ENCODE results near the gene SNCG.
"Not testable (repeated sequence)": the region's sequence is repeated elsewhere in the genome, so short reads cannot be mapped to it uniquely, and the experiment has no call there.

SNCG gene

DNA sequence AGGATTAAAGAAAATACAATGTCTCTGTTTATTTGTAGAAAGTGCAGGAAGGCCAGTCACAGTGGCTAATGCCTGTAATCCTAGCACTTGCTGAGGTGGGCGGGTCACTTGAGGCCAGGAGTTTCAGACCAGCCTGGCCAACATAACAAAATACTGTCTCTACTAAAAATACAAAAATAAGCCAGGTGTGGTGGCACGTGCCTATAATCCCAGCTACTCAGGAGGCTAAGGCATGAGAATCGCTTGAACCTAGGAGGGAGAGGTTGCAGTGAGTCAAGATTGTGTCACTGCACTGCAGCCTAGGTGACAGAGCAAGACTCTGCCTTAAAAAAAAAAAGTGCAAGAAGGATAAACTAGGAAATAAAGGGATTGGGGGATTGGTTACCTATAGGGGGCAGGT is 20.1 kb downstream of the SNCG start:
- H3K36me3 ChIP-seq (ENCODE audit: control insufficient read depth, insufficient read depth, low read length); H3K27ac ChIP-seq (ENCODE audit: insufficient read depth, low read length, poor library complexity, severe bottlenecking); DNase-seq; H3K27me3 ChIP-seq (replicated peaks; ENCODE audit: control insufficient read depth, insufficient read depth, low read length, poor library complexity, severe bottlenecking); H3K4me3 ChIP-seq (ENCODE audit: insufficient read depth, low read depth, low read length, poor library complexity, severe bottlenecking); H3K9me3 ChIP-seq (ENCODE audit: control insufficient read depth, low read length); H3K4me1 ChIP-seq (ENCODE audit: control insufficient read depth, insufficient read depth, low read length, poor library complexity, severe bottlenecking): not testable (repeated sequence)

DNA sequence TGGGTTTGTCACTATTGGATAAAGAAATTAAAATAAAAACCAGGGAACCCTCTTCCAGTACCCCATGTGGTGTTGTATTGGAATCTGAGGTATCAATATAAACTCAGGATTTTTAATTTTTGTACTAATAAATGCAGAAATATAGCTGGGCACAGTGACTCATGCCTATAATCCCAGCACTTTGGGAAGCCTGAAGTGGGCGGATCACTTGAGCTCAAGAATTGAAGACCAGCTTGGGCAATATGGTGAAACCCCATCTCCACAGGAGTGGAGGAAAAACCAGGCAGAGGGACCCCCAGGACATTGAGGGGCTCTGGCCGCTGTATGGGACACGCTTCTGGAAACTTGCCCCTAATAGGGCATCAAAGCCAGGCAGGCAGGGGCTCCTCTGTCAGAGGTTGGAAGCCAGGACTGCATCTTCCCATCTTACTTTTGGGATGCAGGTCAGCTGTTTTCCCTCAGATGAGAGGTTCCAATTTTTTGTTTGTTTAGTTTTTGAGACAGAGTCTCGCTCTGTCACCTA is 21.0 kb downstream of the SNCG start:
- no peak overlapping the region for H3K27ac ChIP-seq (ENCODE audit: insufficient read depth, low read length, poor library complexity, severe bottlenecking)
- H3K36me3 ChIP-seq (ENCODE audit: control insufficient read depth, insufficient read depth, low read length) = no peaks in the 10 kb centered on the region
- H3K4me1 ChIP-seq (ENCODE audit: control insufficient read depth, insufficient read depth, low read length, poor library complexity, severe bottlenecking) = no peaks in the 10 kb centered on the region
- H3K4me3 ChIP-seq (ENCODE audit: insufficient read depth, low read depth, low read length, poor library complexity, severe bottlenecking) = no peak overlapping the region
- no peak for DNase-seq
- no peaks in the 10 kb centered on the region for H3K9me3 ChIP-seq (ENCODE audit: control insufficient read depth, low read length)
- H3K27me3 ChIP-seq (replicated peaks; ENCODE audit: control insufficient read depth, insufficient read depth, low read length, poor library complexity, severe bottlenecking) = no peaks in the 10 kb centered on the region

DNA sequence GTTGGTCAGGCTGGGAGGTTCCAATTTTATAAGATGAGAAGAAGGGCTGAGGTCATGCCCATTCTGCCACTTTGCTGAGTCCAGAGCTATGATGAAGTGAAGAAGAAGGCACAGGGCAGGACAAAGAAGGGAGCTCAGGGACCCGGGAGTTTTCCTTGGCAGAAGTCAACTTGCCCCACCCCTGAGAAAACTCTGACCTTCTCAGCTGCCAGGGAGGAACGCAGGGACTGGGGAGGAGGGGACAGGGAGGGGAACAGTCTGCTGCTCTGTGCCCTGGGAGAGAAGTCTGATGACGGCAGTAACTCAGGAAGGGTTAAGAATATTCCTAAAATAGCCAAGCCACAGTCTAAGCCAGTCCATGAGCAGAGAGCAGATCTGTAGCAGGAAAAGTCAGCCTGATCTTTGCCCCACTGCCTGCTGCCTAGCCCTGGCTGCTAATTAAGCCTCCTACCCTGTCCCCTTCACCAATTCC is 21.6 kb downstream of the SNCG start:
- Histone ChIP-seq H3K4me1 (ENCODE audit: control insufficient read depth, insufficient read depth, low read length, poor library complexity, severe bottlenecking) (no peaks in the 10 kb centered on the region), H3K27ac (ENCODE audit: insufficient read depth, low read length, poor library complexity, severe bottlenecking) (no peak overlapping the region), H3K4me3 (ENCODE audit: insufficient read depth, low read depth, low read length, poor library complexity, severe bottlenecking) (no peak overlapping the region), H3K36me3 (ENCODE audit: control insufficient read depth, insufficient read depth, low read length) (no peaks in the 10 kb centered on the region), H3K27me3 (replicated peaks; ENCODE audit: control insufficient read depth, insufficient read depth, low read length, poor library complexity, severe bottlenecking) (no peaks in the 10 kb centered on the region), H3K9me3 (ENCODE audit: control insufficient read depth, low read length) (no peaks in the 10 kb centered on the region)
- DNase-seq = no peak

DNA sequence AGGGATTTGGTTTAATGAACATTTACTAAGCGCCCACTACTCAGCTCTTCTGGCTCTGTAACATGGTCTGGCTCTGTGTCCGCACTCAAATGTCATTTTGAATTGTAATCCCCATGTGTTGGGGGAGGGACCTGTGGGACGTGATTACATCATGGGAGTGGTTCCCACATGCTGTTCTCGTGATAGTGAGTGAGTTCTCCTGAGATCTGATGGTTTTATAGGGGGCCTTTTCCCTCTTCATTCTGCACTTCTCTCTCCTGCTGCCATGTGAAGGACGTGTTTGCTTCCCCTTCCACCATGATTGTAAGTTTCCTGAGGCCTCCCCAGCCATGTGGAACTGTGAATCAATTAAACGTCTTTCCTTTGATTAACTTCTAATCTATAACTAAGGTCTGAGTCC is 22.6 kb downstream of the SNCG start:
- H3K36me3 ChIP-seq (ENCODE audit: control insufficient read depth, insufficient read depth, low read length) = not testable (repeated sequence)

DNA sequence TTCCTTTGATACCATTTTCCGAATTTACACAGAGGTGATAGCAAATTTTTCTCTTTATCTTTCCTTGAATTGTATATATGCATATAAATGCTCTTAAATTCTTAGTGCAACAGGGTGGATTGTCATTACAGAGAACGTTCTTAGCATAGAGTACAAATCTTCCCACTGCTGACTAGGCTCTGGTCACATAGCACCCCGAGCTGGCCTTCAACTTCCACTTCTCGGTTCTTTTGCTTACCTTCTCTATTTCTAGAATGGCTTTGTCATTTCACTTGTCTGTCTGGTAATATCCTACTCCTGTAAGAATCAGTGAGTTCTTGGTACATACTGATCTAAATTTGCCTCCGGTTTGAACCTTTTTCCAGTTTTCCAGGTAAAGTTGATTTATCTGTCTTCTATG is 23.3 kb downstream of the SNCG start:
- Histone ChIP-seq H3K27ac (ENCODE audit: insufficient read depth, low read length, poor library complexity, severe bottlenecking) (no peak overlapping the region), H3K4me3 (ENCODE audit: insufficient read depth, low read depth, low read length, poor library complexity, severe bottlenecking) (no peak overlapping the region), H3K9me3 (ENCODE audit: control insufficient read depth, low read length) (no peaks in the 10 kb centered on the region), H3K36me3 (ENCODE audit: control insufficient read depth, insufficient read depth, low read length) (no peaks in the 10 kb centered on the region), H3K27me3 (replicated peaks; ENCODE audit: control insufficient read depth, insufficient read depth, low read length, poor library complexity, severe bottlenecking) (no peaks in the 10 kb centered on the region), H3K4me1 (ENCODE audit: control insufficient read depth, insufficient read depth, low read length, poor library complexity, severe bottlenecking) (no peaks in the 10 kb centered on the region)
- no peak for DNase-seq

More for the DNA sequence above, 22.6 kb downstream of the SNCG start:
- H3K9me3 ChIP-seq (ENCODE audit: control insufficient read depth, low read length); DNase-seq; H3K4me3 ChIP-seq (ENCODE audit: insufficient read depth, low read depth, low read length, poor library complexity, severe bottlenecking); H3K27ac ChIP-seq (ENCODE audit: insufficient read depth, low read length, poor library complexity, severe bottlenecking); H3K4me1 ChIP-seq (ENCODE audit: control insufficient read depth, insufficient read depth, low read length, poor library complexity, severe bottlenecking); H3K27me3 ChIP-seq (replicated peaks; ENCODE audit: control insufficient read depth, insufficient read depth, low read length, poor library complexity, severe bottlenecking): not testable (repeated sequence)

DNA sequence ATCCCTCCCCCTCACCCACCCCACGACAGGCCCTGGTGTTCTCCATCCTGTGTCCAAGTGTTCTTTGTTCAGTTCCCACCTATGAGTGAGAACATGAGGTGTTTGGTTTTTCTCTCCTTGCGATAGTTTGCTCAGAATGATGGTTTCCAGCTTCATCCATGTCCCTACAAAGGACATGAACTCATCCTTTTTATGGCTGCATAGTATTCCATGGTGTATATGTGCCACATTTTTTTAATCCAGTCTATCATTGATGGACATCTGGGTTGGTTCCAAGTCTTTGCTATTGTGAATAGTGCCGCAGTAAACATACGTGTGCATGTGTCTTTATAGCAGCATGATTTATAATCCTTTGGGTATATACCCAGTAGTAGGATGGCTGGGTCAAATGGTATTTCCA is 26.1 kb downstream of the SNCG start:
- H3K27me3 ChIP-seq (replicated peaks; ENCODE audit: control insufficient read depth, insufficient read depth, low read length, poor library complexity, severe bottlenecking); H3K9me3 ChIP-seq (ENCODE audit: control insufficient read depth, low read length); H3K36me3 ChIP-seq (ENCODE audit: control insufficient read depth, insufficient read depth, low read length); H3K4me3 ChIP-seq (ENCODE audit: insufficient read depth, low read depth, low read length, poor library complexity, severe bottlenecking); H3K4me1 ChIP-seq (ENCODE audit: control insufficient read depth, insufficient read depth, low read length, poor library complexity, severe bottlenecking); H3K27ac ChIP-seq (ENCODE audit: insufficient read depth, low read length, poor library complexity, severe bottlenecking); DNase-seq: not testable (repeated sequence)

DNA sequence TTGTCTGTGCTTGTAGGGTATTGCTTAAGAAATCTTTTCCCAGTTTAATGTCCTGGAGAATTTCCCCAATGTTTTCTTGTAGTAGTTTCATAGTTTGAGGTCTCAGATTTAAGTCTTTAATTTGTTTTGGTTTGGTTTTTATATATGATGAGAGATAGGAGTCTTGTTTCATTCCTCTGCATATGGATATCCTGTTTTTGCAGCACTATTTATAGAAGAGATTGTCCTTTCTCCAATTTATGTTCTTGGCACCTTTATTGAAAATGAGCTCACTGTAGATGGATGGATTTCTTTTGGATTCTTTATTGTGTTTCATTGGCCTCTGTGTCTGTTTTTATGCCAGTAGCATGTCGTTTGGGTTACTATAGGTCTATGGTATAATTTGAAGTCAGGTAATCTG is 30.1 kb downstream of the SNCG start:
- H3K4me3 ChIP-seq (ENCODE audit: insufficient read depth, low read depth, low read length, poor library complexity, severe bottlenecking) = no peak overlapping the region
- no peaks in the 10 kb centered on the region for H3K27me3 ChIP-seq (replicated peaks; ENCODE audit: control insufficient read depth, insufficient read depth, low read length, poor library complexity, severe bottlenecking)
- no peaks in the 10 kb centered on the region for H3K4me1 ChIP-seq (ENCODE audit: control insufficient read depth, insufficient read depth, low read length, poor library complexity, severe bottlenecking)
- H3K27ac ChIP-seq (ENCODE audit: insufficient read depth, low read length, poor library complexity, severe bottlenecking) = no peak overlapping the region
- no peaks in the 10 kb centered on the region for H3K9me3 ChIP-seq (ENCODE audit: control insufficient read depth, low read length)
- no peak for DNase-seq
- H3K36me3 ChIP-seq (ENCODE audit: control insufficient read depth, insufficient read depth, low read length) = no peaks in the 10 kb centered on the region

DNA sequence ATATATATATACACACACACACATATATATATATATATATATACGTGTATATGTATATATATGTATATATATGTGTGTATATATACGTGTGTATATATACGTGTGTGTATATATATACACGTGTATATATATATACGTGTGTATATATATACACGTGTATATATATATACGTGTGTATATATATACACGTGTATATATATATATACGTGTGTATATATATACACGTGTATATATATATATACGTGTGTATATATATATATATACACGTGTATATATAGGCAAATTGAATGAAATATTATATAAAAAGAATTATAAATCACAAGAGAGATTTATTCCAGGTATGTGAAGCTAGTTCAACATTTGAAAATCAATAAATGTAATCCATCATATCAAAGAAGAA is 33.0 kb downstream of the SNCG start:
- not testable (repeated sequence) for H3K36me3 ChIP-seq (ENCODE audit: control insufficient read depth, insufficient read depth, low read length); DNase-seq; H3K4me1 ChIP-seq (ENCODE audit: control insufficient read depth, insufficient read depth, low read length, poor library complexity, severe bottlenecking); H3K9me3 ChIP-seq (ENCODE audit: control insufficient read depth, low read length); H3K27me3 ChIP-seq (replicated peaks; ENCODE audit: control insufficient read depth, insufficient read depth, low read length, poor library complexity, severe bottlenecking); H3K4me3 ChIP-seq (ENCODE audit: insufficient read depth, low read depth, low read length, poor library complexity, severe bottlenecking); H3K27ac ChIP-seq (ENCODE audit: insufficient read depth, low read length, poor library complexity, severe bottlenecking)

DNA sequence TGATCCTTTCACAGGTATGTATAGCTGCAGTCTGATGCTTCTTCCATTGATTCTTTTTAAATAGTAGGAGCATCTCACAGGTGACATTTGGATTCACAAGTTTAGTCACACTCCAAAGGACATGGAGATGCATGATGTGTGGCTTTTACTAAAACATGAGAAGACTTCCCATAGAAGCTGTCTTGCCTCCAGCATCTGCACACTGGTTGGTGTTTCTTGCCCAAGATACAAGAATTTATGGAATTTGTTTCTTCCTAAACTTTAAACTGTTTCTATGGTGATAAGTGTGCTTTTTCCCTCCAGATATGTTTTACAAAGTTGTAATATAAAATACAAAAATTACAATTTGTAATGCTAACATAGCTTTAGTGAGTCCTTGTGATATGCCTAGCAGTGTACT is 34.1 kb downstream of the SNCG start:
- Histone ChIP-seq H3K27me3 (replicated peaks; ENCODE audit: control insufficient read depth, insufficient read depth, low read length, poor library complexity, severe bottlenecking) (no peaks in the 10 kb centered on the region), H3K4me3 (ENCODE audit: insufficient read depth, low read depth, low read length, poor library complexity, severe bottlenecking) (no peak overlapping the region), H3K36me3 (ENCODE audit: control insufficient read depth, insufficient read depth, low read length) (no peaks in the 10 kb centered on the region), H3K9me3 (ENCODE audit: control insufficient read depth, low read length) (no peaks in the 10 kb centered on the region), H3K4me1 (ENCODE audit: control insufficient read depth, insufficient read depth, low read length, poor library complexity, severe bottlenecking) (no peaks in the 10 kb centered on the region), H3K27ac (ENCODE audit: insufficient read depth, low read length, poor library complexity, severe bottlenecking) (no peak overlapping the region)
- DNase-seq = no peak

DNA sequence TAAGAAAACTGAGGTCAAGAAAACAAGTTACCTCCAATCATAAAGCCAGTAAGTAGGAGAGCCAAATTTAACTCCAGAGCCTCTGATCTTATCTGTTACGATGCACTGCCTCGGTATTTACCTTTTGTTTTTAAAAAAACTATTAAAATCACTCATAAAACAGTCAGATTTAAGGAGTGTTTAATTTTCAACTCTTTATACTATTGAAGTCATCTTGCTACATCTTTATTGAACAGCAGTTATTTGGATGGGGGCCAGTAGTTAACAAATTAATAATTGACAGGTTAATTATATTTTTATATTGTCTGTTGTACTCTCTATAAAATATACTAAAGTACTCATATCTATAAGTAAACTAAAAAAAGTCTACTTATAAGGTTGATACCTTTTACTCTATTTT is 34.5 kb downstream of the SNCG start:
- Histone ChIP-seq H3K27me3 (replicated peaks; ENCODE audit: control insufficient read depth, insufficient read depth, low read length, poor library complexity, severe bottlenecking) (no peaks in the 10 kb centered on the region), H3K4me3 (ENCODE audit: insufficient read depth, low read depth, low read length, poor library complexity, severe bottlenecking) (no peak overlapping the region), H3K9me3 (ENCODE audit: control insufficient read depth, low read length) (no peaks in the 10 kb centered on the region), H3K36me3 (ENCODE audit: control insufficient read depth, insufficient read depth, low read length) (no peaks in the 10 kb centered on the region), H3K27ac (ENCODE audit: insufficient read depth, low read length, poor library complexity, severe bottlenecking) (no peak overlapping the region), H3K4me1 (ENCODE audit: control insufficient read depth, insufficient read depth, low read length, poor library complexity, severe bottlenecking) (no peaks in the 10 kb centered on the region)
- DNase-seq = no peak
